GM12891 (cell line): ENCODE measurements around the gene DIDO1.

Experiments used
- PAX5 ChIP-seq: IDR thresholded peaks from 2 replicates; pipeline ENCODE4 v1.6.1; 2011; ENCODE audit warnings: low read length, moderate library complexity, mild to moderate bottlenecking; ENCODE audit not compliant: insufficient read depth, severe bottlenecking
- POLR2A ChIP-seq: IDR thresholded peaks from 2 replicates; pipeline ENCODE4 v1.6.1; 2011; ENCODE audit warnings: low read depth, low read length, control low read depth
- POLR2AphosphoS5 ChIP-seq: IDR thresholded peaks from 2 replicates; pipeline ENCODE4 v1.6.1; 2011; ENCODE audit warnings: low read depth, low read length, control low read depth
- POU2F2 ChIP-seq: IDR thresholded peaks from 2 replicates; pipeline ENCODE4 v1.6.1; 2011; ENCODE audit warnings: low read depth, mild to moderate bottlenecking, control low read depth, low read length, moderate library complexity
- SPI1 ChIP-seq: IDR thresholded peaks from 2 replicates; pipeline ENCODE4 v1.6.1; 2011; ENCODE audit warnings: low read depth, low read length, control low read depth
- TAF1 ChIP-seq: IDR thresholded peaks from 2 replicates; pipeline ENCODE4 v1.6.1; 2011; ENCODE audit warnings: low read depth, low read length, control low read depth

GRCh38 chr20:62951143-62951895 lies 25.0 kb upstream of the DIDO1 start:
- no peak for TF ChIP-seq POLR2AphosphoS5
- no peak for TF ChIP-seq SPI1
- TF ChIP-seq POLR2A, result no peak
- no peak for TF ChIP-seq TAF1
- TF ChIP-seq PAX5, result no peak
- no peak for TF ChIP-seq POU2F2
